H1 (cell line): Measurements from ENCODE around the gene CRYGD. TPM values are rescaled to one million over a fixed set of nuclear protein-coding genes. Genes with fewer than 3 reads are reported as not detected.

Source experiments
- CTCF ChIA-PET: fragments of 300-600 bp; sonication (Branson Sonifier 250); formaldehyde crosslinking; loops from one replicate; lab custom pipeline; 2021; ENCODE audit not compliant: partially characterized antibody; lab: Charles Lee
- POLR2A ChIA-PET: fragments of 300-600 bp; sonication (Branson Sonifier 250); formaldehyde crosslinking; loops from one replicate; lab custom pipeline; 2021; ENCODE audit warnings: inconsistent platforms; ENCODE audit not compliant: partially characterized antibody; lab: Charles Lee
- DNase-seq, 2 experiments: peaks; one replicate each; pipeline versions ENCODE4 v3.0.0 to v3.0.0-alpha.2; 2010 to 2022; ENCODE audit warnings: low spot score in 2 of 2, low read depth in 1 of 2, mixed read lengths in 1 of 2
- FAIRE-seq: peaks from 2 replicates; lab custom pipeline; 2011; peaks lifted over from hg19 to GRCh38; lab: Jason Lieb, UNC
- H2AFZ ChIP-seq: 2 replicates; pipeline ENCODE4 v1.8.1; 2012; ENCODE audit warnings: low read length, inconsistent platforms
- H2AK5ac ChIP-seq: 2 replicates; pipeline ENCODE4 v1.6.1; 2013; ENCODE audit warnings: low read depth, low read length
- H2BK120ac ChIP-seq: replicated peaks from 2 replicates; pipeline ENCODE3; 2013; ENCODE audit warnings: low read depth, low read length, inconsistent platforms
- H2BK12ac ChIP-seq: 2 replicates; pipeline ENCODE4 v1.6.1; 2013; ENCODE audit warnings: low read depth, low read length
- H2BK15ac ChIP-seq: 2 replicates; pipeline ENCODE4 v1.6.1; 2013; ENCODE audit warnings: low read length
- H2BK20ac ChIP-seq: 2 replicates; pipeline ENCODE4 v1.6.1; 2013; ENCODE audit warnings: low read length
- H2BK5ac ChIP-seq: 2 replicates; pipeline ENCODE4 v1.6.1; 2013; ENCODE audit warnings: low read depth, low read length
- H3K14ac ChIP-seq: 2 replicates; pipeline ENCODE4 v1.6.1; 2013; ENCODE audit warnings: inconsistent platforms; ENCODE audit not compliant: insufficient read length
- H3K18ac ChIP-seq: 2 replicates; pipeline ENCODE4 v1.6.1; 2013; ENCODE audit warnings: low read length; ENCODE audit errors: extremely low read depth
- H3K23ac ChIP-seq: 2 replicates; pipeline ENCODE4 v1.6.1; 2013; ENCODE audit warnings: inconsistent platforms; ENCODE audit not compliant: insufficient read length
- H3K23me2 ChIP-seq: 2 replicates; pipeline ENCODE4 v1.6.1; 2013; ENCODE audit warnings: low read depth, low read length
- H3K27ac ChIP-seq: 2 replicates; pipeline ENCODE4 v1.6.1; 2011; ENCODE audit warnings: low read depth, low read length, inconsistent platforms
- H3K27me3 ChIP-seq, 4 experiments: replicated peaks in 1 of 4; 1 replicate in 1 of 4; 2 replicates in 3 of 4; pipeline versions ENCODE4 v1.6.1 to v1.8.1; 2011 to 2013; ENCODE audit warnings: low read length in 3 of 4, mild to moderate bottlenecking in 3 of 4, inconsistent platforms in 2 of 4, mixed read lengths in 2 of 4, moderate library complexity in 1 of 4; ENCODE audit not compliant: control insufficient read depth in 3 of 4, insufficient read depth in 3 of 4; ENCODE audit errors: extremely low read depth in 1 of 4
- H3K36me3 ChIP-seq, 4 experiments: 2 replicates each; pipeline versions ENCODE4 v1.6.1 to v1.8.1; 2011 to 2013; ENCODE audit warnings: mild to moderate bottlenecking in 4 of 4, low read length in 3 of 4, moderate library complexity in 2 of 4, control low read depth in 1 of 4, inconsistent platforms in 1 of 4; ENCODE audit not compliant: insufficient read depth in 4 of 4, control insufficient read depth in 2 of 4
- H3K4ac ChIP-seq: replicated peaks from 2 replicates; pipeline ENCODE3; 2013; ENCODE audit warnings: low read length, low read depth, mixed read lengths, inconsistent platforms; ENCODE audit not compliant: insufficient read length
- H3K4me1 ChIP-seq, 4 experiments: replicated peaks in 1 of 4; 1 replicate in 1 of 4; 2 replicates in 3 of 4; pipeline versions ENCODE4 v1.6.1 to v1.8.1; 2011 to 2013; ENCODE audit warnings: low read length in 3 of 4, inconsistent platforms in 2 of 4, mixed read lengths in 1 of 4; ENCODE audit not compliant: insufficient read depth in 4 of 4, control insufficient read depth in 3 of 4
- H3K4me2 ChIP-seq, 2 experiments: 2 replicates each; pipeline versions ENCODE4 v1.6.1 to v1.8.1; 2011 to 2013; ENCODE audit warnings: low read depth in 2 of 2, low read length in 2 of 2, control low read depth in 1 of 2, inconsistent platforms in 1 of 2, mild to moderate bottlenecking in 1 of 2; ENCODE audit not compliant: insufficient read depth in 1 of 2
- H3K4me3 ChIP-seq, 4 experiments: fragments of 200-600, 300-600 bp in 1 of 4; sonication (generic), shearing (Covaris generic), sonication (Bioruptor Twin) in 1 of 4; 2 replicates each; pipeline versions ENCODE4 v1.5.1 to v1.8.1; 2011 to 2016; ENCODE audit warnings: low read length in 4 of 4, low read depth in 3 of 4, control low read depth in 2 of 4, inconsistent platforms in 2 of 4, mild to moderate bottlenecking in 2 of 4, mixed read lengths in 1 of 4, moderate library complexity in 1 of 4; ENCODE audit not compliant: insufficient read depth in 2 of 4; ENCODE audit errors: extremely low read depth in 1 of 4
- H3K56ac ChIP-seq: replicated peaks from 2 replicates; pipeline ENCODE3; 2013; ENCODE audit warnings: low read depth, mild to moderate bottlenecking, mixed read lengths, low read length, inconsistent platforms; ENCODE audit not compliant: insufficient read length
- H3K79me1 ChIP-seq: 2 replicates; pipeline ENCODE4 v1.6.1; 2013; ENCODE audit warnings: low read depth, low read length, control low read depth
- H3K79me2 ChIP-seq, 2 experiments: 2 replicates each; pipeline versions ENCODE4 v1.6.1 to v1.8.1; 2012 to 2013; ENCODE audit warnings: low read length in 2 of 2, mild to moderate bottlenecking in 2 of 2, inconsistent platforms in 1 of 2; ENCODE audit not compliant: insufficient read depth in 2 of 2, control insufficient read depth in 1 of 2
- H3K9ac ChIP-seq, 4 experiments: replicated peaks in 1 of 4; 1 replicate in 1 of 4; 2 replicates in 3 of 4; pipeline versions ENCODE4 v1.6.1 to v1.8.1; 2011 to 2013; ENCODE audit warnings: low read depth in 3 of 4, low read length in 3 of 4, control low read depth in 2 of 4, mild to moderate bottlenecking in 2 of 4, moderate library complexity in 2 of 4, inconsistent platforms in 1 of 4; ENCODE audit errors: extremely low read depth in 1 of 4
- H3K9me3 ChIP-seq, 2 experiments: 2 replicates each; pipeline versions ENCODE4 v1.6.1 to v1.8.1; 2012 to 2013; ENCODE audit warnings: mild to moderate bottlenecking in 2 of 2, moderate library complexity in 2 of 2, control low read depth in 1 of 2, inconsistent platforms in 1 of 2, low read depth in 1 of 2, low read length in 1 of 2, mixed read lengths in 1 of 2; ENCODE audit not compliant: insufficient read depth in 2 of 2
- H4K20me1 ChIP-seq, 2 experiments: replicated peaks in 1 of 2; 2 replicates each; pipeline versions ENCODE3 to v1.8.1; 2011 to 2013; ENCODE audit warnings: inconsistent platforms in 2 of 2, low read length in 2 of 2, mild to moderate bottlenecking in 1 of 2; ENCODE audit not compliant: insufficient read depth in 2 of 2, control insufficient read depth in 1 of 2
- H4K5ac ChIP-seq: 2 replicates; pipeline ENCODE4 v1.6.1; 2013; ENCODE audit warnings: low read length, low read depth, mixed read lengths, inconsistent platforms; ENCODE audit not compliant: insufficient read length
- H4K8ac ChIP-seq: 2 replicates; pipeline ENCODE4 v1.8.0; 2013; ENCODE audit warnings: mild to moderate bottlenecking, moderate library complexity, low read length, inconsistent platforms; ENCODE audit not compliant: insufficient read depth; ENCODE audit errors: extremely low read depth
- H4K91ac ChIP-seq: replicated peaks from 2 replicates; pipeline ENCODE3; 2013; ENCODE audit warnings: low read length, mixed read lengths, inconsistent platforms; ENCODE audit not compliant: insufficient read length
- BACH1 ChIP-seq: IDR thresholded peaks from 2 replicates; pipeline ENCODE4 v1.6.1; 2012; ENCODE audit warnings: low read length, improper control_type of control experiment
- CEBPB ChIP-seq: IDR thresholded peaks from 2 replicates; pipeline ENCODE4 v1.6.1; 2012; ENCODE audit warnings: low read depth, low read length
- HDAC6 ChIP-seq: IDR thresholded peaks from one replicate; pipeline ENCODE4 v1.7.1; 2012; ENCODE audit warnings: low read depth, mild to moderate bottlenecking, inconsistent platforms, low read length, moderate library complexity
- KDM4A ChIP-seq: IDR thresholded peaks from one replicate; pipeline ENCODE4 v1.7.1; 2012; ENCODE audit warnings: low read depth, mild to moderate bottlenecking, moderate library complexity, low read length, inconsistent platforms; ENCODE audit not compliant: severe bottlenecking
- NANOG ChIP-seq: IDR thresholded peaks from 2 replicates; pipeline ENCODE4 v1.6.1; 2011; ENCODE audit warnings: low read length, low read depth, mild to moderate bottlenecking, inconsistent platforms; ENCODE audit not compliant: insufficient read depth, poor library complexity, severe bottlenecking
- NRF1 ChIP-seq: IDR thresholded peaks from 2 replicates; pipeline ENCODE4 v1.6.1; 2011; ENCODE audit warnings: mild to moderate bottlenecking, low read depth, low read length, improper control_type of control experiment
- POLR2AphosphoS5 ChIP-seq: IDR thresholded peaks from 2 replicates; pipeline ENCODE4 v1.6.1; 2011; ENCODE audit warnings: low read depth, low read length
- SAP30 ChIP-seq: fragments of 300-600 bp; sonication (generic); IDR thresholded peaks from 2 replicates; pipeline ENCODE4 v1.7.1; 2012; ENCODE audit warnings: low read length, moderate library complexity, mild to moderate bottlenecking, inconsistent platforms; ENCODE audit not compliant: insufficient read depth, insufficient replicate concordance
- WGBS, 2 experiments: shearing (Covaris generic) in 1 of 2; methylation state at CpG; one replicate each; pipeline versions ENCODE4 v1.1.6 to v1.1.7; 2013 to 2015; ENCODE audit warnings: low lambda C conversion rate in 2 of 2, mixed read lengths in 2 of 2, inconsistent platforms in 1 of 2, low coverage in 1 of 2, missing lambda C conversion rate in 1 of 2; ENCODE audit not compliant: insufficient replicate concordance in 2 of 2, insufficient coverage in 1 of 2, insufficient read length in 1 of 2; ENCODE audit errors: extremely low coverage in 1 of 2, missing lambda C conversion rate in 1 of 2; 5-methylcytosine and 5-hydroxymethylcytosine counted together
- polyA plus RNA-seq, 7 experiments: library from polyadenylated mRNA; depleted of rRNA in 3 of 7; stranded (reverse) in 5 of 7; unstranded in 2 of 7; fragments of >200 nt in 5 of 7; fragments of 200-250 nt in 2 of 7; gene quantifications; 1 replicate in 5 of 7; 2 replicates in 1 of 7; 4 replicates in 1 of 7; pipeline versions ENCODE4 v1.2.1 to v1.2.3, GENCODE V29; 2011 to 2013; ENCODE audit warnings: missing spikeins in 2 of 7, mixed read lengths in 2 of 7
- total RNA-seq: library from RNA; stranded (reverse); fragmentation: NEBNext Ultra II Directional; extraction: Animal tissue kit (Norgen Biotek cat#: 25700); gene quantifications from 2 replicates; pipeline ENCODE4 v1.2.1, GENCODE V29; 2021

CRYGD gene
- total and polyA plus RNA-seq, 2 of the 8 experiments (the other 6 are each of a cell fraction or from before 2014, with no cell fraction given) = 2.9 to 7.1 TPM

- Histone ChIP-seq H3K9me3 (0 out of 4 replicates have a peak, but pooled peaks cover 2 to 5% of the 10 kb centered on the region in 2 experiments), H3K27ac (no peak overlapping the region), H2BK20ac (no peak overlapping the region), H3K14ac (no peak overlapping the region), H4K91ac (no peak overlapping the region), H4K20me1 (no peaks in the 10 kb centered on the region), H2AK5ac (no peak overlapping the region), H2BK120ac (no peak overlapping the region), H3K79me2 (no peaks in the 10 kb centered on the region), H3K79me1 (no peaks in the 10 kb centered on the region), H2BK15ac (no peak overlapping the region), H3K4me2 (no peak overlapping the region), H3K36me3 (no peaks in the 10 kb centered on the region), H3K4me3 (no peak overlapping the region), H3K9ac (no peak overlapping the region), H2BK12ac (no peak overlapping the region), H4K8ac (no peak overlapping the region), H3K23ac (no peak overlapping the region), H3K56ac (no peak overlapping the region), H3K27me3 (no peaks in the 10 kb centered on the region), H3K18ac (no peak overlapping the region), H4K5ac (no peak overlapping the region), H2BK5ac (no peak overlapping the region), H3K23me2 (no peaks in the 10 kb centered on the region), H3K4me1 (no peaks in the 10 kb centered on the region), H2AFZ (no peak overlapping the region), H3K4ac (no peak overlapping the region)
- FAIRE-seq (no peak), DNase-seq (no peak)
- POLR2A ChIA-PET = interaction anchor here (1.1 kb wide), 1 partner anchor 15 kb away, joined by 4 read pairs; no protein-coding TSS in a partner anchor
- WGBS, 2 experiments = 83% methylated on average over 2 of the region's 2 CpGs; no CpG with 5 or more reads in 1 of the 2 experiments
- CTCF ChIA-PET = interaction anchor here (0.6 to 6.9 kb wide), 7 partner anchors 10 to 505 kb away, joined by 3 to 37 read pairs (median 6); partner anchors contain the start of gene CRYGB
- no peak for TF ChIP-seq KDM4A
- TF ChIP-seq HDAC6 = no peak
- TF ChIP-seq NRF1 = no peak
- no peak for TF ChIP-seq CEBPB
- no peak for TF ChIP-seq POLR2AphosphoS5
- TF ChIP-seq BACH1 = no peak
- no peak for TF ChIP-seq SAP30
- no peak for TF ChIP-seq NANOG
Measured at GRCh38 chr2:208156439-208156838, 32.1 kb upstream of the CRYGD start.
